ENCODE data around the gene SNX14. TPM values are rescaled to one million over a fixed set of nuclear protein-coding genes. Genes with fewer than 3 reads are reported as not detected.

The SNX14 gene
- total and polyA plus RNA-seq, 10 of the 15 experiments (the other 5 are each of a cell fraction or from before 2014, with no cell fraction given): 34.2 to 122 (median 51.0) TPM

DNA sequence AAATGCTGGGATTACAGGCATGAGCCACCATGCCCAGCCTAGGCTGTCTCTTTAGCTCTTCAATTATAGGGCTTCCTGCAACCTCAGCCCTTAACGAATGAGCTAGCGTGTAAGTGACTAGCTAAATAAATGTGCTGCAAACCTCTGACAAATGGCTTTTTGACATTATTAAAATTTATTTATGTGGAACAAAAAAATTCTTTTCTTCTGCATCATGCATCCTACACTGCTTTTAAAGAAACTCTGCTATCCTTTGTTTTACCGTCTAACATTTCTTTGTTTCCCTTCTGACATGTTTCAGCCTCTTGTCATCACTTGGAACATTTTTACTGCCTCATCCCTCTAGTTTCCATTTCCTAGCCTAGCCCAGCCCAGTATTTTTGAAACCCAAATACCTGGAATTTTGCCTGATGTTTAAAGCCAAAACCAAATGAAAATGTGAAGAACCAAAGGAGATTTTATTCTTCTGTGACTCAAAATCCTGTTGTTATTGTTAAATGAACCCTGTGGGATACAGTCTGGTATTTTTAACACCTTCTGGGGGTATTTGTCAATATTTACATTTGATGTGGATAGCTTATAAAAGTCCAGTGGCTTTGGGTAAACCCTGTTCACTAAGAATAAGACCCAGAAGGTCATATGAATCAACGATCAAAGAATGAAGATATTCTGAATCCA is 134.3 kb downstream of the SNX14 start (continued):
- TF ChIP-seq E4F1 (IDR thresholded peaks at IDR 0.05; ENCODE audit: borderline replicate concordance, partially characterized antibody): no peak
- no peak for TF ChIP-seq POU2F2 (IDR thresholded peaks at IDR 0.05; ENCODE audit: borderline replicate concordance, low read depth, low read length)
- TF ChIP-seq TARDBP (IDR thresholded peaks at IDR 0.05; ENCODE audit: borderline replicate concordance): no peak
- no peak for TF ChIP-seq MYC (IDR thresholded peaks at IDR 0.05; ENCODE audit: insufficient read depth, insufficient read length, insufficient replicate concordance, low read length, severe bottlenecking)
- no peak for TF ChIP-seq IKZF2 (IDR thresholded peaks at IDR 0.05)
- TF ChIP-seq TAF1 (IDR thresholded peaks at IDR 0.05; ENCODE audit: borderline replicate concordance, low read depth, low read length): no peak
- TF ChIP-seq PBX3 (IDR thresholded peaks at IDR 0.05; ENCODE audit: insufficient replicate concordance, low read depth, low read length): no peak
- no peak for TF ChIP-seq MYB (IDR thresholded peaks at IDR 0.05; ENCODE audit: borderline replicate concordance, low read depth, low read length)
- no peak for TF ChIP-seq MAX (IDR thresholded peaks at IDR 0.05; ENCODE audit: low read depth, low read length)
- TF ChIP-seq SMARCA5 (IDR thresholded peaks at IDR 0.05): no peak
